Epithelial cell of esophagus (primary cell): ENCODE measurements around the gene MDK.
"Not testable (repeated sequence)": the region's sequence is repeated elsewhere in the genome, so short reads cannot be mapped to it uniquely, and the experiment has no call there.

Source experiments
- DNase-seq: peaks from one replicate; pipeline ENCODE4 v3.0.0; 2010; ENCODE audit warnings: low read depth
- H3K4me3 ChIP-seq: 2 replicates; pipeline ENCODE4 v1.5.1; 2011; ENCODE audit warnings: mild to moderate bottlenecking, low read length, control low read depth
- TF ChIP-seq, protein P1 (sequence below): IDR thresholded peaks from 2 replicates; pipeline ENCODE4 v1.5.1; 2011; ENCODE audit warnings: low read depth, mild to moderate bottlenecking, low read length, control low read depth, inconsistent platforms; ENCODE audit not compliant: insufficient read depth; ENCODE audit errors: missing control alignments

The MDK gene

DNA sequence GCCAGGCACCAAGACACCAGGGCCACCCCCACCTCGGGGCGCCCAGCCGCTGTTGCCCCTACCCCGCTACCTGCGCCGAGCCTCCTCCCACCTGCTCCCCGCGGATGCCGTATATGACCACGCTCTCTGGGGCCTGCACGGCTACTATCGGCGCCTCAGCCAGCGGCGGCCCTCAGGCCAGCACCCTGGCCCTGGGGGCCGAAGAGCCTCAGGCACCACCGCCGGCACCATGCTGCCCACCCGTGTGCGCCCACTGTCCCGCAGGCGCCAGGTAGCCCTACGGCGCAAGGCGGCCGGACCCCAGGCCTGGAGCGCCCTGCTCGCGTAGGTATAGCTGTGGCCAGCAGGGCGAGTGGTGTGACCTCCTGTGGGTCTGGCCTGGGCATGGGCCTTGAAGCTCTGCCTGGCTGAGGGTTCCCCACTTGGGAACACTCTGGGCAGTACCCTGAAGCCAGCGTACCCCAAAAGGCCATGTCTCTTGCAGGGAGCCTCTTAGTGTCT is 14.8 kb upstream of the MDK start:
- DNase-seq, result no peak
- H3K4me3 ChIP-seq, result no peak overlapping the region
- TF ChIP-seq, protein P1, sequence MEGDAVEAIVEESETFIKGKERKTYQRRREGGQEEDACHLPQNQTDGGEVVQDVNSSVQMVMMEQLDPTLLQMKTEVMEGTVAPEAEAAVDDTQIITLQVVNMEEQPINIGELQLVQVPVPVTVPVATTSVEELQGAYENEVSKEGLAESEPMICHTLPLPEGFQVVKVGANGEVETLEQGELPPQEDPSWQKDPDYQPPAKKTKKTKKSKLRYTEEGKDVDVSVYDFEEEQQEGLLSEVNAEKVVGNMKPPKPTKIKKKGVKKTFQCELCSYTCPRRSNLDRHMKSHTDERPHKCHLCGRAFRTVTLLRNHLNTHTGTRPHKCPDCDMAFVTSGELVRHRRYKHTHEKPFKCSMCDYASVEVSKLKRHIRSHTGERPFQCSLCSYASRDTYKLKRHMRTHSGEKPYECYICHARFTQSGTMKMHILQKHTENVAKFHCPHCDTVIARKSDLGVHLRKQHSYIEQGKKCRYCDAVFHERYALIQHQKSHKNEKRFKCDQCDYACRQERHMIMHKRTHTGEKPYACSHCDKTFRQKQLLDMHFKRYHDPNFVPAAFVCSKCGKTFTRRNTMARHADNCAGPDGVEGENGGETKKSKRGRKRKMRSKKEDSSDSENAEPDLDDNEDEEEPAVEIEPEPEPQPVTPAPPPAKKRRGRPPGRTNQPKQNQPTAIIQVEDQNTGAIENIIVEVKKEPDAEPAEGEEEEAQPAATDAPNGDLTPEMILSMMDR, result no peak

DNA sequence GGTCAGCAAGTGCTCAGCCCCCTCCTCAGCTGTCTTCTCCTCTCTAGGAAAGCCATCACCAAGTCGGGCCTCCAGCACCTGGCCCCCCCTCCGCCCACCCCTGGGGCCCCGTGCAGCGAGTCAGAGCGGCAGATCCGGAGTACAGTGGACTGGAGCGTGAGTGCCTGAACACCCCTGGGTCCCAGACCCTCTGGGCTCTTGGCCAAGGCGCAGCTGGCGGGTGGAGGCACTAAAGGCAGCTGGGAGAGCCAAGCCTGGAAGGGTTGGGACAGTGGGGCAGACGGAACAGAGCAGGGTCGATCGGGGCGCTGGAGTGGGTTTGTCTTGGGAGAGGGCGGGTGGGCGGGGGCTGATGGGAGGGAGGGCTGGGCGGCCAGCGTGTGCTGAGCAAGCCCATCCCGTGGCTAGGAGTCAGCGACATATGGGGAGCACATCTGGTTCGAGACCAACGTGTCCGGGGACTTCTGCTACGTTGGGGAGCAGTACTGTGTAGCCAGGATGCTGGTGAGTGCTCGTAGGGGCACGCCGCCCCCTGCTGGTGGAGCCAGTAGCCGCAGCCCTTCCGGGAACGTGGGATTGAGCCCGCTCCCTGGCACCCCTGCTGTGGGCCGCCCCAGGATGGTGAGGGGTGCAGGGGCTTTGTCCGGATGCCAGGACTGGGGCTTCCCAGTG is 14.1 kb upstream of the MDK start:
- TF ChIP-seq, protein P1, result peak; percentile 76
- peak; percentile 50 for DNase-seq
- H3K4me3 ChIP-seq, result no peak overlapping the region

DNA sequence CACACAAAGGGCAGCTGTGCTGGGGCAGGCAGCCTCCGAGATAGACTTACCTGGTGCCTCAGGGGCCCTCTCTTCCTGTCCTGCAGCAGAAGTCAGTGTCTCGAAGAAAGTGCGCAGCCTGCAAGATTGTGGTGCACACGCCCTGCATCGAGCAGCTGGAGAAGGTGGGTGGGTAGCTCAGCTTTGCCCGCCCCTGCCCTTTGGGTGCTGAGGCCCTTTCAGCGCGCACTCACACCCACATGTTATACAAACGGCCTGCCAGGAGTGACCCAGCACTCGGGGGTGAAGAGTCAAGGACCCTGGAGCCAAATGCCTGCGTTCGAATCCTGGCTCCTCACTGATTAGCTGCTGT is 13.6 kb upstream of the MDK start:
- TF ChIP-seq, protein P1, result no peak
- H3K4me3 ChIP-seq, result no peak overlapping the region
- no peak for DNase-seq

DNA sequence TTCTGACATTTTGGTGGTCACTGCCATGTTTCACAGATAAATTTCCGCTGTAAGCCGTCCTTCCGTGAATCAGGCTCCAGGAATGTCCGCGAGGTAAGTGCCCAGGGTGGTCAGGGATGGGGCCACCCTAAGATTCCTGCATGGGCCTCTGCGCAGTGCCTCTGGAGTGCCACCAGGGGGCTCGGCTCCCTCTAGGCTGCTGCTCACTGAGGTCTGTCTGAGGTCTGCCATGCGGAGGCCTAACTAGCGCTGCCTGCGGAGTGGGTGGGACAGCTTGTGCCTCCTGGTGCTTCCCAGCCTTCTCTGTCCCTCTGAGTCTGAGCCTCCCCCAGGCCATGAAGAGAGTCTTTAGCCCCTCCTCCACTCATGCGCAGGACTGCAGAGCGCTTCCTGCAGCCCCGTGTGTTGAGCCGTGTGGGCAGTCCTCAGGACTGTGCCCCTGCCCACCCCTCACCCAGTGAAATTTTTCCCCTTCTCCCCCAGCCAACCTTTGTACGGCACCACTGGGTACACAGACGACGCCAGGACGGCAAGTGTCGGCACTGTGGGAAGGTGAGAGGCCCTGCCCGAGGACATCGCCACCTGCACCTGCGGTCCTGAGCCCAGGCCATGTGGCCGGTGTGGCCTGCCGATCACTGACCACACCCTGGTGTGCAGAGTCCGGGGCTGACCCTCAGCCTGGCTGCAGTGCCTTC is 11.9 kb upstream of the MDK start:
- TF ChIP-seq, protein P1, result peak; percentile 85
- no peak overlapping the region for H3K4me3 ChIP-seq
- peak; percentile 65 for DNase-seq

DNA sequence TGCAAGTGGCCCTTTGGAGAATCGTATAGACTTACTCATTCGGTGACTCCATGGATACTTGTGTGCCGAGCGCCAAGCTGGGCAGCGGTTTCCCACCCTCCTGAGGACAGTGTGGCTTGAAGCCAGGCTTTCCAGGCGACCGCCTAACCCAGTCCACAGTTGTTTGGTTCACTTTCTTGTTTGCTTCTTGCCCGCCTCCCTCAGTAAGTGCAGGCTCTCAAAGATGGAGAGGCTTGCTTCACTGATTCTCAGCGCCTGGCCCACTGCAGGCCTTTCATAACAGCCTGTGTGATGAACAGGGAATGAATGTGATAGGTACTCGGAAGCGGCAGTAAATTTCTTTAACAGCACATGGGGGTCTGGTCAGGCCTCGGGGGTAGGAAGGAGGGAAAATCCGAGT is 11.2 kb upstream of the MDK start:
- no peak for DNase-seq
- TF ChIP-seq, protein P1, result no peak
- no peak overlapping the region for H3K4me3 ChIP-seq

DNA sequence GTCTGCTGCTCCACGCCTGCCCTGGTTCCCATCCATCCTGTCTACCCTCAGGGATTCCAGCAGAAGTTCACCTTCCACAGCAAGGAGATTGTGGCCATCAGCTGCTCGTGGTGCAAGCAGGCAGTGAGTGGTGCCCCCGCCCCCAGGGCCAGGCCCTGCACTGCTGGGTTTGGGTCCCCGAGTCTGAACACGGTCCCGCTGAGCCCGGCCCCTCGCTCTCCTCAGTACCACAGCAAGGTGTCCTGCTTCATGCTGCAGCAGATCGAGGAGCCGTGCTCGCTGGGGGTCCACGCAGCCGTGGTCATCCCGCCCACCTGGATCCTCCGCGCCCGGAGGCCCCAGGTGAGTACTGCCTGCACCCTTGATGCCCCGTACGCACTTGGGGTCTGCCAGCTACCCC is 10.2 kb upstream of the MDK start:
- H3K4me3 ChIP-seq, result not testable (repeated sequence)

DNA sequence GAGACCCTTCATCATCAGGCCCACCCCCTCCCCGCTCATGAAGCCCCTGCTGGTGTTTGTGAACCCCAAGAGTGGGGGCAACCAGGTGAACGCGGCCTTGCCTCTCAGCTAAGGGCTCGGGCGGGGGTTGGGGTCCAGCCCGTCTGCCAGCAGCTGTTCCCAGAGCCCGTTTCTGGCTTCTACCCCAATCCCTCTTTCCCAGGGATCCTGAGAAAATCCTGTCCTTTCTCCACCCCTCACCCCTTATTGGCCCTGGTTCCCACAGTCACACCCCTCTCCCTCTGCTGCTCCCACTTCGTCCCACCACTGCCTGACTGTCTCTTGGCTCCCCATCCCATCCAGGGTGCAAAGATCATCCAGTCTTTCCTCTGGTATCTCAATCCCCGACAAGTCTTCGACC is 9.4 kb upstream of the MDK start:
- DNase-seq, result no peak
- TF ChIP-seq, protein P1, result no peak
- no peak overlapping the region for H3K4me3 ChIP-seq

More for the DNA sequence above, 10.2 kb upstream of the MDK start:
- not testable (repeated sequence) for DNase-seq

DNA sequence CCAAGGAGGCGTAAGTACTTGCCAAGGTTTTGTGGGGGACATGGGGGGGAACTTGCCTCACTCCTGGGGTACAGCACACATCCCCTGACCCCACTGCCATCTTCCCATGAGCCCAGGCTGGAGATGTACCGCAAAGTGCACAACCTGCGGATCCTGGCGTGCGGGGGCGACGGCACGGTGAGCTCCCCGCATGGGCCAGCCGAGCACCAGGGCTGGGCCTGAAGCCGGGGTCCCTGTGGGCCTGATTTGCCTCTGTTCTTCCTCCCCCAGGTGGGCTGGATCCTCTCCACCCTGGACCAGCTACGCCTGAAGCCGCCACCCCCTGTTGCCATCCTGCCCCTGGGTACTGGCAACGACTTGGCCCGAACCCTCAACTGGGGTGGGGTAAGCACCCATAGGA is 9.0 kb upstream of the MDK start:
- H3K4me3 ChIP-seq, result not testable (repeated sequence)

More for the DNA sequence above, 9.0 kb upstream of the MDK start:
- not testable (repeated sequence) for DNase-seq
